Activated CD4-positive, alpha-beta T cell treated with anti-CD3 and anti-CD28 coated beads, Interleukin-2, amount 10 ng/mL, durations not matched to agents 7 days and 5 days (primary cell): Measurements from ENCODE around the gene GIPR. TPM values are rescaled to one million over a fixed set of nuclear protein-coding genes. Genes with fewer than 3 reads are reported as not detected.

Source experiments
- CTCF ChIA-PET: fragments of 350-600 bp; sonication (Branson Sonifier 250); formaldehyde crosslinking; loops from one replicate; lab custom pipeline; 2021; ENCODE audit warnings: antibody characterized with exemption; lab: Charles Lee
- POLR2A ChIA-PET: fragments of 350-600 bp; sonication (Branson Sonifier 250); formaldehyde crosslinking; loops from one replicate; lab custom pipeline; 2021; ENCODE audit warnings: antibody characterized with exemption; lab: Charles Lee
- DNase-seq: peaks from one replicate; pipeline ENCODE4 v3.0.0-alpha.2; 2020
- H3K27ac Mint-ChIP-seq: one replicate; pipeline ENCODE4 v1.8.0; 2021; ENCODE audit warnings: mild to moderate bottlenecking, moderate library complexity, mixed read lengths
- H3K27me3 Mint-ChIP-seq: one replicate; pipeline ENCODE4 v1.8.0; 2021; ENCODE audit warnings: mixed read lengths
- H3K36me3 Mint-ChIP-seq: one replicate; pipeline ENCODE4 v1.8.0; 2021; ENCODE audit warnings: low read depth, mixed read lengths
- H3K4me1 Mint-ChIP-seq: one replicate; pipeline ENCODE4 v1.8.0; 2021; ENCODE audit warnings: mixed read lengths
- H3K4me3 Mint-ChIP-seq: one replicate; pipeline ENCODE4 v1.8.0; 2021; ENCODE audit warnings: mild to moderate bottlenecking, moderate library complexity, mixed read lengths
- H3K9me3 Mint-ChIP-seq: one replicate; pipeline ENCODE4 v1.8.0; 2021; ENCODE audit warnings: mixed read lengths
- total RNA-seq, 2 experiments: library from RNA; stranded (reverse); gene quantifications; one replicate each; pipeline ENCODE4 v1.2.3, GENCODE V29; 2021

The GIPR gene
- total RNA-seq, 2 experiments from 2014 or later, result 1.3 to 1.4 TPM

- ChIA-PET CTCF (interaction anchor here (0.6 kb wide), 1 partner anchor 202 kb away, joined by 4 read pairs; no protein-coding TSS in a partner anchor), POLR2A (no interaction called here)
- Mint-ChIP-seq H3K9me3 (no peaks in the 10 kb centered on the region), H3K27ac (no peak overlapping the region), H3K4me1 (no peaks in the 10 kb centered on the region), H3K27me3 (peaks cover 7% of the 10 kb centered on the region), H3K4me3 (no peak overlapping the region), H3K36me3 (no peaks in the 10 kb centered on the region)
- no peak for DNase-seq
These were observed 12.9 kb upstream of the GIPR start for GRCh38 chr19:45655073-45655472.

- ChIA-PET POLR2A (no interaction called here), CTCF (no interaction called here)
- H3K36me3 Mint-ChIP-seq, result no peaks in the 10 kb centered on the region
- H3K9me3 Mint-ChIP-seq, result no peaks in the 10 kb centered on the region
- no peaks in the 10 kb centered on the region for H3K4me1 Mint-ChIP-seq
- no peak overlapping the region for H3K27ac Mint-ChIP-seq
- DNase-seq, result no peak
- peaks cover 9% of the 10 kb centered on the region for H3K27me3 Mint-ChIP-seq
- H3K4me3 Mint-ChIP-seq, result no peak overlapping the region
These were observed 10.4 kb upstream of the GIPR start for GRCh38 chr19:45657520-45658167.

- no peaks in the 10 kb centered on the region for H3K9me3 Mint-ChIP-seq
- no peak overlapping the region for H3K4me3 Mint-ChIP-seq
- POLR2A ChIA-PET, result no interaction called here
- no peaks in the 10 kb centered on the region for H3K36me3 Mint-ChIP-seq
- peaks cover 3% of the 10 kb centered on the region for H3K4me1 Mint-ChIP-seq
- DNase-seq, result no peak
- H3K27me3 Mint-ChIP-seq, result peaks cover 9% of the 10 kb centered on the region
- CTCF ChIA-PET, result interaction anchor here (0.6 kb wide), 1 partner anchor 17 kb away, joined by 3 read pairs; no protein-coding TSS in a partner anchor
- no peak overlapping the region for H3K27ac Mint-ChIP-seq
These were observed 8.8 kb upstream of the GIPR start for GRCh38 chr19:45659096-45659729.

DNA sequence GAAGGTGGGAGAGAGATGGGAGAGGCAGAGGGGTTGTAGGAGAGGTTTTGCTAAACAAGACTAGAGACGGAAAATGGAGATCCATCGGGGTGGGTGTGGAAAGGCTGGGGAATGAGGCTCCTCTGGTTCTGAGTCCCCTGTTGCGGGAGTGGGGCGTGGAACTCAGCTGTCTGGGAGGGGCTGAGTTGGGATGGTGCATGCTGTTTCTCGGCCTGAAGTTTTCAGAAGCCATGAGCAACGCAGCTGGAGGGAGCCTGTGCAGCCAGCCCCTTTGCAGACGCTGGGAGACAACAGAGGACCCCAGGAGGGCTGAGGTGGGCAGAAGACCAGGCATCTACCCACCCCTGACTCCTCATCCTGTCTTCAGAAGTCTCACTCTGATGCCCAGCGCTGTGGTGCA lies 7.4 kb upstream of the GIPR start:
- Mint-ChIP-seq H3K27ac (no peak overlapping the region), H3K4me3 (no peak overlapping the region), H3K27me3 (peaks cover 9% of the 10 kb centered on the region), H3K9me3 (no peaks in the 10 kb centered on the region), H3K4me1 (peaks cover 7% of the 10 kb centered on the region), H3K36me3 (no peaks in the 10 kb centered on the region)
- ChIA-PET POLR2A (no interaction called here), CTCF (interaction anchor here (0.6 to 1.0 kb wide), 3 partner anchors 14 to 255 kb away, joined by 3 read pairs; no protein-coding TSS in a partner anchor)
- DNase-seq, result no peak

- ChIA-PET POLR2A (no interaction called here), CTCF (interaction anchor here (0.7 to 1.5 kb wide), 2 partner anchors 14 to 15 kb away, joined by 3 to 4 read pairs; no protein-coding TSS in a partner anchor)
These were observed 4.2 kb upstream of the GIPR start for GRCh38 chr19:45663800-45664199.

DNA sequence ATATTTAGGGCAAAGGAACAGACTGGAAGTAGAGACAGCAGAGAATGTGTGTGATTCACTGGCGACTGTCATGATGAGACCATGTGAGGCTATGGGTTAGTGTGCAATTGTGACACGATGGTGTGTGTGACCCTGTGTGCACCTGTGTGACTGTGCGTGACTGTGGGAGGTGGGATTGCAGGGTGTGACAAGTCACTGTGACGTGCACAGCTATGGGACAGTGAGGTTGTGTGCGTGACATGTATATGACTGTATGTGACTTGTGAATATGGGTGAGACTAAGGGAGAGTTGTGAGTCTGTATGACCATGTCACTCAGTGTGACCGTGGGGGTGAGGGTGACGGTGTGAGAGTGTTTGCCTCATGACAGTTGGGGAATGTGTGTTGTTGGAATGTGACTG lies 3.4 kb upstream of the GIPR start:
- H3K9me3 Mint-ChIP-seq, result no peaks in the 10 kb centered on the region
- no peak for DNase-seq
- no peak overlapping the region for H3K27ac Mint-ChIP-seq
- H3K36me3 Mint-ChIP-seq, result no peaks in the 10 kb centered on the region
- H3K4me3 Mint-ChIP-seq, result no peak overlapping the region
- peaks cover 15% of the 10 kb centered on the region for H3K27me3 Mint-ChIP-seq
- CTCF ChIA-PET, result interaction anchor here (0.6 kb wide), 1 partner anchor 14 kb away, joined by 3 read pairs; no protein-coding TSS in a partner anchor
- POLR2A ChIA-PET, result no interaction called here
- H3K4me1 Mint-ChIP-seq, result peaks cover 28% of the 10 kb centered on the region

More at GRCh38 chr19:45663800-45664199, 4.2 kb upstream of the GIPR start:
- peaks cover 21% of the 10 kb centered on the region for H3K4me1 Mint-ChIP-seq
- H3K9me3 Mint-ChIP-seq, result no peaks in the 10 kb centered on the region
- H3K4me3 Mint-ChIP-seq, result no peak overlapping the region
- no peak for DNase-seq
- H3K27me3 Mint-ChIP-seq, result peaks cover 12% of the 10 kb centered on the region
- H3K27ac Mint-ChIP-seq, result no peak overlapping the region
- no peaks in the 10 kb centered on the region for H3K36me3 Mint-ChIP-seq

GRCh38 chr19:45668342-45668871 lies 386 bp downstream of the GIPR start:
- ChIA-PET POLR2A (interaction anchor here (0.6 to 0.7 kb wide), 2 partner anchors 11 to 101 kb away, joined by 3 read pairs; partner anchors contain the start of gene SIX5), CTCF (interaction anchor here (0.7 to 3.6 kb wide), 6 partner anchors 10 to 195 kb away, joined by 3 to 20 read pairs (median 3); partner anchors contain the start of gene SYMPK)
- Mint-ChIP-seq H3K4me3 (peak overlapping the region; percentile 63), H3K27me3 (peaks cover 26% of the 10 kb centered on the region), H3K9me3 (no peaks in the 10 kb centered on the region), H3K36me3 (peaks cover 2% of the 10 kb centered on the region), H3K4me1 (peaks cover 40% of the 10 kb centered on the region), H3K27ac (peak overlapping the region; percentile 34)
- peak; percentile 32 for DNase-seq

DNA sequence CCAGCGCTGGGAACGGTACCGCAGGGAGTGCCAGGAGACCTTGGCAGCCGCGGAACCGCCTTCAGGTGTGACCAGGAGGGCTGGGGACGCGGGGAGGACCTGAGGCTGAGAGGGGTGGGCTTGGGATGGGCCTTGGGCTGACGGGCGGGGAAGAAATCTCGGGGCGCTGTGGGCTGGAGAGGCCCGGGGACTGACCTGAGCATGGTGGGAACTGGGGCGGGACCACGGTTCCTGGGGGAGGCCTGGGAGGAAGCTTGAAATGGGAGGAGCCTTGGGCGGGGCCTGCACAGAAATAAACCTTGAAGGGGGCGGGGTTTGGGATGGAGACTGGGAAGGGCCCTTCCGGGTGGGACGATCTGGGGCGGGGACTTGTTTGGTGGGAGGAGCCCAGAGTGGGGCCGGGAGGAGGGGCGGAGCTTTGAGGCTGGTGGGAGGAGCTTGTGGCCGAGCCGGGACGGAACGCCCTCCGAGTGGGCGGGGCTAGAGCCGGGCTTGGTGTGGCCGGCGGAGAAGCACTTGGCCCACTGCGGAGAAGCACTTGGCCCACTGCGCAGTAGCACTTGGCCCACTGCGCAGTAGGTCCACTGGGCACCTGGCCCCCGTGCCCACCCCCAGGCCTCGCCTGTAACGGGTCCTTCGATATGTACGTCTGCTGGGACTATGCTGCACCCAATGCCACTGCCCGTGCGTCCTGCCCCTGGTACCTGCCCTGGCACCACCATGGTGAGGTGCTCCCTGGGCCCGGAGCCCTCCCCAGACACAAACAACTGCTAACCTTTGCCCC lies 2.8 kb downstream of the GIPR start:
- Mint-ChIP-seq H3K4me1 (peaks cover 34% of the 10 kb centered on the region), H3K4me3 (no peak overlapping the region), H3K27me3 (peaks cover 26% of the 10 kb centered on the region), H3K9me3 (no peaks in the 10 kb centered on the region), H3K36me3 (peaks cover 2% of the 10 kb centered on the region), H3K27ac (no peak overlapping the region)
- ChIA-PET POLR2A (no interaction called here), CTCF (interaction anchor here (0.6 to 2.5 kb wide), 7 partner anchors 9 to 185 kb away, joined by 3 to 10 read pairs (median 3); partner anchors contain the start of genes EML2, QPCTL and SNRPD2)
- DNase-seq, result peak; percentile 63

GRCh38 chr19:45674946-45675345 lies 6.9 kb downstream of the GIPR start:
- no peaks in the 10 kb centered on the region for H3K9me3 Mint-ChIP-seq
- CTCF ChIA-PET, result interaction anchor here (1.4 to 9.2 kb wide), 2 partner anchors 17 to 142 kb away, joined by 3 to 80 read pairs; partner anchors contain the start of genes QPCTL and SNRPD2
- POLR2A ChIA-PET, result no interaction called here
- H3K36me3 Mint-ChIP-seq, result peaks cover 2% of the 10 kb centered on the region
- no peak overlapping the region for H3K4me3 Mint-ChIP-seq
- H3K4me1 Mint-ChIP-seq, result peaks cover 24% of the 10 kb centered on the region
- no peak for DNase-seq
- H3K27me3 Mint-ChIP-seq, result peaks cover 21% of the 10 kb centered on the region
- H3K27ac Mint-ChIP-seq, result no peak overlapping the region

DNA sequence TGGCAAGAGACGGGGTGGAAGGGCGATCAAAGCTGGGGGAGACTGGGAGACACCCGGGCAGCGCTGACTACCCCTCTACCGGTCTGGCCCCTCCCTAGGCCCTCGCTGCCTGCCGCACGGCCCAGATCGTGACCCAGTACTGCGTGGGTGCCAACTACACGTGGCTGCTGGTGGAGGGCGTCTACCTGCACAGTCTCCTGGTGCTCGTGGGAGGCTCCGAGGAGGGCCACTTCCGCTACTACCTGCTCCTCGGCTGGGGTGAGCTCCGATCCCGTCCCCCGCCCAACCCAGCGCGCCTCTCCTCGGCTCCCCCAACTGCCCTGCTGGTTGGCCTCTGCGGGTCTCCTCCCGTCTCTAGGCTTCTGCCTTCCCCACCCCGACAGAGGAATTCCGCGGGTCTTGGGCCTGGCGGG lies 8.8 kb downstream of the GIPR start:
- Mint-ChIP-seq H3K27ac (no peak overlapping the region), H3K27me3 (peaks cover 9% of the 10 kb centered on the region), H3K4me1 (peaks cover 19% of the 10 kb centered on the region), H3K9me3 (no peaks in the 10 kb centered on the region), H3K4me3 (peak overlapping the region; percentile 56), H3K36me3 (no peaks in the 10 kb centered on the region)
- ChIA-PET POLR2A (interaction anchor here (1.6 kb wide), 1 partner anchor 14 kb away, joined by 5 read pairs; the partner anchor contains the start of gene SNRPD2), CTCF (interaction anchor here (0.7 to 9.2 kb wide), 9 partner anchors 9 to 208 kb away, joined by 3 to 80 read pairs (median 6); partner anchors contain the start of genes QPCTL and SNRPD2)
- peak; percentile 38 for DNase-seq

DNA sequence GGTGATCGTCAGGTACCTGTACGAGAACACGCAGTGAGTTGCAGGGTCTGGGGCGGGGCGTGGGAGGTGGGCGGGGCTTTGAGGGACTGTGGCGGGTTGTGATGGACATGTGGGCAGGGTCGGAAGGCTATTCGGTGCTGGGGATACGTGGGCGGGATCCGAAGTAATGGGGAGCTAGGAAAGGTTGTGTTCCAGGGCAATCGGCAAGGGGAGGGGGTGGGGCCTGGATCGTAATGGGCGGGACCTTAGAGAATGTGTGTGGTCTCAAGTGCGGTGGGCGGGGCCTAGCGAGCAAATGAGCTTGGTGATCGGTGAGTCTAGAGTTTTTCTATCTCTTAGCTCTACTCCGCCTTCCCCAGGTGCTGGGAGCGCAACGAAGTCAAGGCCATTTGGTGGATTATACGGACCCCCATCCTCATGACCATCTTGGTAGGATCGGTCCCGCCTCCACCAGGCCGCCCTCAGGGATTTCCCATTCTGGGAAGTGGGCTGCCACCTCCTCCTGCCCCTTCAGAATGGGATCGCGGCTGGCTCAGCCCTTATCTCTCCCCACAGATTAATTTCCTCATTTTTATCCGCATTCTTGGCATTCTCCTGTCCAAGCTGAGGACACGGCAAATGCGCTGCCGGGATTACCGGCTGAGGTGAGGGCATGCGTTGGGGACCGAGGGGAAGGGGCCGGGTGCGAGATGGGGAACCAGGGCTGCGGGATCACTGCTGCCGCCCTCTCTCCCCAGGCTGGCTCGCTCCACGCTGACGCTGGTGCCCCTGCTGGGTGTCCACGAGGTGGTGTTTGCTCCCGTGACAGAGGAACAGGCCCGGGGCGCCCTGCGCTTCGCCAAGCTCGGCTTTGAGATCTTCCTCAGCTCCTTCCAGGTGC lies 9.6 kb downstream of the GIPR start:
- H3K4me3 Mint-ChIP-seq, result peak overlapping the region; percentile 72
- H3K4me1 Mint-ChIP-seq, result peaks cover 22% of the 10 kb centered on the region
- DNase-seq, result peak; percentile 80
- ChIA-PET CTCF (interaction anchor here (0.5 to 9.2 kb wide), 17 partner anchors 8 to 238 kb away, joined by 3 to 80 read pairs (median 4); partner anchors contain the start of genes GIPR, QPCTL and SNRPD2), POLR2A (interaction anchor here (1.6 kb wide), 1 partner anchor 13 kb away, joined by 5 read pairs; the partner anchor contains the start of gene SNRPD2)
- H3K27ac Mint-ChIP-seq, result peak overlapping the region; percentile 55
- H3K36me3 Mint-ChIP-seq, result no peaks in the 10 kb centered on the region
- H3K27me3 Mint-ChIP-seq, result peaks cover 9% of the 10 kb centered on the region
- no peaks in the 10 kb centered on the region for H3K9me3 Mint-ChIP-seq
